ENCODE measurements around the gene TMEM132A.

DNA sequence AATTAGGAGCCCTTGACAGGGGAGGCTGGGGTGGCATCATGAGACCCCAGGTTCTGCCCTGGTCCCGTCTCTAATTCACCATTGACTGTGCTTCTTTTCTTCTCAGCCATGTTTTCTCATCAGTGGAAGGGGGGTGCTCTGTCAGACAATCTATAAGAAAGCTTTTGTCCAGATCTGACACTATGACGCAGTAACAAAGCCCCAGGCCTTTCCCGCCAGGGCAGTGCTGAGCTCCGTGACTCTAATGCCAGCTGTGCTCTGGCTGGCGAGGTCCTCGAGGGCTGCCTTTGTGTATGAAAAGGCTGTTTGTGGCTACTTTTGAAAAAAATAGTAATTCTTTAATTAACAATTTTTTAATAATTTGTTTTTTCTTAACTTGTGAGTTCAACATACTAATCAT, 50.5 kb downstream of the TMEM132A start:
- TF ChIP-seq, protein P1, sequence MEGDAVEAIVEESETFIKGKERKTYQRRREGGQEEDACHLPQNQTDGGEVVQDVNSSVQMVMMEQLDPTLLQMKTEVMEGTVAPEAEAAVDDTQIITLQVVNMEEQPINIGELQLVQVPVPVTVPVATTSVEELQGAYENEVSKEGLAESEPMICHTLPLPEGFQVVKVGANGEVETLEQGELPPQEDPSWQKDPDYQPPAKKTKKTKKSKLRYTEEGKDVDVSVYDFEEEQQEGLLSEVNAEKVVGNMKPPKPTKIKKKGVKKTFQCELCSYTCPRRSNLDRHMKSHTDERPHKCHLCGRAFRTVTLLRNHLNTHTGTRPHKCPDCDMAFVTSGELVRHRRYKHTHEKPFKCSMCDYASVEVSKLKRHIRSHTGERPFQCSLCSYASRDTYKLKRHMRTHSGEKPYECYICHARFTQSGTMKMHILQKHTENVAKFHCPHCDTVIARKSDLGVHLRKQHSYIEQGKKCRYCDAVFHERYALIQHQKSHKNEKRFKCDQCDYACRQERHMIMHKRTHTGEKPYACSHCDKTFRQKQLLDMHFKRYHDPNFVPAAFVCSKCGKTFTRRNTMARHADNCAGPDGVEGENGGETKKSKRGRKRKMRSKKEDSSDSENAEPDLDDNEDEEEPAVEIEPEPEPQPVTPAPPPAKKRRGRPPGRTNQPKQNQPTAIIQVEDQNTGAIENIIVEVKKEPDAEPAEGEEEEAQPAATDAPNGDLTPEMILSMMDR (IDR thresholded peaks at IDR 0.05): no peak
- TF ChIP-seq POLR2AphosphoS5 (IDR thresholded peaks at IDR 0.05; ENCODE audit: low read depth, low read length) (no peak), SIN3A (IDR thresholded peaks at IDR 0.05; ENCODE audit: borderline replicate concordance, insufficient read depth, low read depth, low read length) (no peak)
- TF ChIP-seq, protein P2, sequence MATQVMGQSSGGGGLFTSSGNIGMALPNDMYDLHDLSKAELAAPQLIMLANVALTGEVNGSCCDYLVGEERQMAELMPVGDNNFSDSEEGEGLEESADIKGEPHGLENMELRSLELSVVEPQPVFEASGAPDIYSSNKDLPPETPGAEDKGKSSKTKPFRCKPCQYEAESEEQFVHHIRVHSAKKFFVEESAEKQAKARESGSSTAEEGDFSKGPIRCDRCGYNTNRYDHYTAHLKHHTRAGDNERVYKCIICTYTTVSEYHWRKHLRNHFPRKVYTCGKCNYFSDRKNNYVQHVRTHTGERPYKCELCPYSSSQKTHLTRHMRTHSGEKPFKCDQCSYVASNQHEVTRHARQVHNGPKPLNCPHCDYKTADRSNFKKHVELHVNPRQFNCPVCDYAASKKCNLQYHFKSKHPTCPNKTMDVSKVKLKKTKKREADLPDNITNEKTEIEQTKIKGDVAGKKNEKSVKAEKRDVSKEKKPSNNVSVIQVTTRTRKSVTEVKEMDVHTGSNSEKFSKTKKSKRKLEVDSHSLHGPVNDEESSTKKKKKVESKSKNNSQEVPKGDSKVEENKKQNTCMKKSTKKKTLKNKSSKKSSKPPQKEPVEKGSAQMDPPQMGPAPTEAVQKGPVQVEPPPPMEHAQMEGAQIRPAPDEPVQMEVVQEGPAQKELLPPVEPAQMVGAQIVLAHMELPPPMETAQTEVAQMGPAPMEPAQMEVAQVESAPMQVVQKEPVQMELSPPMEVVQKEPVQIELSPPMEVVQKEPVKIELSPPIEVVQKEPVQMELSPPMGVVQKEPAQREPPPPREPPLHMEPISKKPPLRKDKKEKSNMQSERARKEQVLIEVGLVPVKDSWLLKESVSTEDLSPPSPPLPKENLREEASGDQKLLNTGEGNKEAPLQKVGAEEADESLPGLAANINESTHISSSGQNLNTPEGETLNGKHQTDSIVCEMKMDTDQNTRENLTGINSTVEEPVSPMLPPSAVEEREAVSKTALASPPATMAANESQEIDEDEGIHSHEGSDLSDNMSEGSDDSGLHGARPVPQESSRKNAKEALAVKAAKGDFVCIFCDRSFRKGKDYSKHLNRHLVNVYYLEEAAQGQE (IDR thresholded peaks at IDR 0.05; ENCODE audit: insufficient read depth in 1 of 2, low read depth in 2 of 2, low read length in 1 of 2): no peak

All from Panc1 (cell line).